Ovary (tissue), 3 donors: ENCODE data around the gene CST4.

Source experiments
- CTCF ChIP-seq, 3 donors: fragments of 450-650 bp in 2 of 3; fragments of 200-600 bp in 1 of 3; IDR thresholded peaks; one replicate each; pipeline versions ENCODE4 v1.5.1 to v1.8.0; 2016 to 2022; ENCODE audit warnings: antibody characterized with exemption in 3 of 3, mild to moderate bottlenecking in 1 of 3
- EP300 ChIP-seq: sonication (generic); formaldehyde crosslinking; IDR thresholded peaks from one replicate; pipeline ENCODE4 v1.6.1; 2017; ENCODE audit warnings: antibody characterized with exemption
- POLR2A ChIP-seq: fragments of 450-650 bp; IDR thresholded peaks from one replicate; pipeline ENCODE4 v1.6.1; 2017; ENCODE audit warnings: antibody characterized with exemption, mild to moderate bottlenecking, moderate library complexity
- donor health status: DM: no; HTN: no; CAD: no.

- TF ChIP-seq CTCF (IDR thresholded peaks at IDR 0.05): no peak
- no peak for TF ChIP-seq POLR2A
- no peak for TF ChIP-seq EP300
These were observed 507 bp upstream of the CST4 start for GRCh38 chr20:23689399-23689690.
